Neural cell (in vitro differentiated cells): Measurements from ENCODE around the gene VPS50. TPM values are rescaled to one million over a fixed set of nuclear protein-coding genes. Genes with fewer than 3 reads are reported as not detected.

ENCODE experiments used
- H2AFZ ChIP-seq: fragments of 200-600, 300-800 bp; sonication (generic), shearing (Covaris generic); 2 replicates; pipeline ENCODE4 v1.6.0; 2014; ENCODE audit warnings: low read depth, mild to moderate bottlenecking, antibody characterized with exemption, low read length, moderate library complexity
- H3F3A ChIP-seq: fragments of 200-600 bp; shearing (Covaris generic); 2 replicates; pipeline ENCODE4 v1.6.1; 2016; ENCODE audit warnings: mild to moderate bottlenecking, moderate library complexity, mixed read lengths, antibody characterized with exemption, low read length; ENCODE audit not compliant: insufficient read depth, poor library complexity, severe bottlenecking
- H3K27ac ChIP-seq: fragments of 200-600, 300-800 bp; sonication (generic), shearing (Covaris generic); 2 replicates; pipeline ENCODE4 v1.5.1; 2014; ENCODE audit warnings: mild to moderate bottlenecking, low read length, moderate library complexity
- H3K27me3 ChIP-seq: fragments of 300-800, 200-600 bp; sonication (generic), shearing (Covaris generic); 2 replicates; pipeline ENCODE4 v1.6.0; 2014; ENCODE audit warnings: mild to moderate bottlenecking, low read depth, low read length, moderate library complexity; ENCODE audit not compliant: insufficient read depth
- H3K36me3 ChIP-seq: fragments of 300-800, 200-600 bp; sonication (generic), shearing (Covaris generic); 2 replicates; pipeline ENCODE4 v1.5.1; 2014; ENCODE audit warnings: mild to moderate bottlenecking, antibody characterized with exemption, low read length, moderate library complexity; ENCODE audit not compliant: insufficient read depth
- H3K4me2 ChIP-seq: fragments of 300-800, 200-600 bp; sonication (generic), shearing (Covaris generic); 2 replicates; pipeline ENCODE4 v1.6.0; 2014; ENCODE audit warnings: mild to moderate bottlenecking, low read length
- H3K4me3 ChIP-seq: fragments of 300-800, 200-600 bp; sonication (generic), shearing (Covaris generic); 2 replicates; pipeline ENCODE4 v1.5.1; 2014; ENCODE audit warnings: mild to moderate bottlenecking, low read length, moderate library complexity
- H3K79me2 ChIP-seq: fragments of 200-600 bp; shearing (Covaris generic); replicated peaks from 2 replicates; pipeline ENCODE4 v1.6.0; 2014; ENCODE audit warnings: mild to moderate bottlenecking, low read length, moderate library complexity; ENCODE audit not compliant: insufficient read depth
- H3K9ac ChIP-seq: fragments of 300-800, 200-600 bp; sonication (generic), shearing (Covaris generic); 2 replicates; pipeline ENCODE4 v1.6.1; 2016; ENCODE audit warnings: mild to moderate bottlenecking, low read length, mixed read lengths
- H3K9me2 ChIP-seq: fragments of 200-600 bp; shearing (Covaris generic); 2 replicates; pipeline ENCODE4 v1.6.1; 2016; ENCODE audit warnings: mild to moderate bottlenecking, low read length, mixed read lengths; ENCODE audit not compliant: insufficient read depth
- H3K9me3 ChIP-seq: fragments of 200-600, 300-800 bp; sonication (generic), shearing (Covaris generic); 2 replicates; pipeline ENCODE4 v1.6.1; 2016; ENCODE audit warnings: mild to moderate bottlenecking, mixed run types, low read length, moderate library complexity, mixed read lengths
- H4K20me1 ChIP-seq: fragments of 200-600 bp; shearing (Covaris generic); 2 replicates; pipeline ENCODE4 v1.6.1; 2016; ENCODE audit warnings: mild to moderate bottlenecking, mixed run types; ENCODE audit not compliant: insufficient read depth
- CTCF ChIP-seq: fragments of 450-650 bp; IDR thresholded peaks from 2 replicates; pipeline ENCODE4 v1.5.1; 2014; ENCODE audit warnings: antibody characterized with exemption, mild to moderate bottlenecking, moderate library complexity; ENCODE audit not compliant: poor library complexity, severe bottlenecking
- EP300 ChIP-seq: fragments of 450-650 bp; conservative IDR thresholded peaks from 2 replicates; pipeline ENCODE4 v1.6.1; 2014; ENCODE audit warnings: antibody characterized with exemption, mild to moderate bottlenecking, moderate library complexity; ENCODE audit not compliant: poor library complexity, severe bottlenecking
- EZH2 ChIP-seq: fragments of 200-600, 300-800 bp; shearing (Covaris generic), sonication (generic); IDR thresholded peaks from 2 replicates; pipeline ENCODE4 v1.6.1; 2014; ENCODE audit warnings: antibody characterized with exemption, low read length, borderline replicate concordance, mild to moderate bottlenecking; ENCODE audit not compliant: insufficient read depth, poor library complexity, severe bottlenecking
- MXI1 ChIP-seq: fragments of 450-650 bp; conservative IDR thresholded peaks from 2 replicates; pipeline ENCODE4 v1.6.1; 2014; ENCODE audit warnings: antibody characterized with exemption, mild to moderate bottlenecking; ENCODE audit not compliant: poor library complexity, severe bottlenecking
- POLR2AphosphoS5 ChIP-seq: IDR thresholded peaks from 2 replicates; pipeline ENCODE4 v1.6.1; 2012
- RAD21 ChIP-seq: fragments of 450-650 bp; conservative IDR thresholded peaks from 2 replicates; pipeline ENCODE4 v1.6.1; 2014; ENCODE audit warnings: antibody characterized with exemption, mild to moderate bottlenecking, moderate library complexity
- REST ChIP-seq: IDR thresholded peaks from 2 replicates; pipeline ENCODE4 v1.6.1; 2012; ENCODE audit warnings: borderline replicate concordance
- SMC3 ChIP-seq: fragments of 450-650 bp; conservative IDR thresholded peaks from 2 replicates; pipeline ENCODE4 v1.6.1; 2014; ENCODE audit warnings: antibody characterized with exemption, mild to moderate bottlenecking, moderate library complexity; ENCODE audit not compliant: poor library complexity
- TAF1 ChIP-seq: IDR thresholded peaks from 2 replicates; pipeline ENCODE4 v1.6.1; 2012; ENCODE audit warnings: low read depth
- polyA plus RNA-seq: library from polyadenylated mRNA; depleted of rRNA; stranded (reverse); fragments of >200 nt; gene quantifications from 2 replicates; pipeline ENCODE4 v1.2.3, GENCODE V29; 2014

Gene VPS50
- polyA plus RNA-seq, 1 donor from 2014 or later = 58.2 TPM

- Histone ChIP-seq H3K36me3 (no peaks in the 10 kb centered on the region), H2AFZ (no peak overlapping the region), H3F3A (no peaks in the 10 kb centered on the region), H3K27ac (no peak overlapping the region), H3K9ac (no peak overlapping the region), H3K27me3 (no peaks in the 10 kb centered on the region), H3K4me3 (no peak overlapping the region), H3K4me2 (no peak overlapping the region), H4K20me1 (no peaks in the 10 kb centered on the region), H3K9me3 (no peaks in the 10 kb centered on the region), H3K79me2 (no peaks in the 10 kb centered on the region), H3K9me2 (no peaks in the 10 kb centered on the region)
- no peak for TF ChIP-seq SMC3
- no peak for TF ChIP-seq CTCF
- no peak for TF ChIP-seq EP300
- no peak for TF ChIP-seq MXI1
- no peak for TF ChIP-seq EZH2
- TF ChIP-seq REST = no peak
- no peak for TF ChIP-seq RAD21
These were observed 127.5 kb downstream of the VPS50 start for GRCh38 chr7:93359520-93360198.

- no peak overlapping the region for H3K9ac ChIP-seq
- H3K9me3 ChIP-seq = no peaks in the 10 kb centered on the region
- no peaks in the 10 kb centered on the region for H3K36me3 ChIP-seq
- H3K4me3 ChIP-seq = no peak overlapping the region
- H4K20me1 ChIP-seq = no peaks in the 10 kb centered on the region
- no peaks in the 10 kb centered on the region for H3F3A ChIP-seq
- no peak for TF ChIP-seq POLR2AphosphoS5
- no peak for TF ChIP-seq SMC3
- TF ChIP-seq MXI1 = no peak
- no peak for TF ChIP-seq RAD21
- no peak for TF ChIP-seq REST
- TF ChIP-seq TAF1 = no peak
- no peak for TF ChIP-seq CTCF
- TF ChIP-seq EP300 = no peak
- TF ChIP-seq EZH2 = no peak
- no peaks in the 10 kb centered on the region for H3K27me3 ChIP-seq
- H2AFZ ChIP-seq = no peak overlapping the region
- no peak overlapping the region for H3K27ac ChIP-seq
- H3K4me2 ChIP-seq = no peak overlapping the region
- no peaks in the 10 kb centered on the region for H3K79me2 ChIP-seq
- H3K9me2 ChIP-seq = no peaks in the 10 kb centered on the region
These were observed 129.7 kb downstream of the VPS50 start for GRCh38 chr7:93361853-93362252.
